Measurements from ENCODE around the gene KRTAP10-11. TPM values are rescaled to one million over a fixed set of nuclear protein-coding genes. Genes with fewer than 3 reads are reported as not detected.

Gene KRTAP10-11
- total RNA-seq, 5 donors from 2014 or later (not counting 1 experiment from before 2014, with no cell fraction given), result not detected

GRCh38 chr21:44653123-44653522, 6.9 kb downstream of the KRTAP10-11 start:
- peaks cover 0 to 51% of the 10 kb centered on the region in 2 experiments for H3K4me1 ChIP-seq (ENCODE audit: control insufficient read depth in 1 of 2, extremely low read depth in 1 of 2, insufficient read depth in 2 of 2, low read length in 2 of 2)
- ATAC-seq (replicated peaks in 1 of 4) (no peak), DNase-seq (peak in 2 of 35 experiments; percentile 10 to 21)
- Mint-ChIP-seq H3K4me3 (no peak overlapping the region), H3K4me1 (peaks cover 39 to 55% (median 46%) of the 10 kb centered on the region in 3 donors), H3K27me3 (no peaks in the 10 kb centered on the region), H3K9me3 (peaks cover 10 to 16% (median 14%) of the 10 kb centered on the region in 3 donors), H3K27ac (peak overlapping the region; percentile 28 to 92), H3K36me3 (peaks cover 14% of the 10 kb centered on the region)
- no peaks in the 10 kb centered on the region for H3K9me3 ChIP-seq
- no peaks in the 10 kb centered on the region for H3K27me3 ChIP-seq (replicated peaks in 1 of 2; ENCODE audit: control insufficient read depth in 2 of 2, extremely low read depth in 1 of 2, insufficient read depth in 2 of 2, low read length in 1 of 2)
- H3K36me3 ChIP-seq (ENCODE audit: control insufficient read depth in 2 of 2, extremely low read depth in 1 of 2, insufficient read depth in 1 of 2, low read length in 1 of 2), result no peaks in the 10 kb centered on the region
- 91% methylated on average over 11 of the region's 14 CpGs for WGBS (ENCODE audit: insufficient coverage)
- ChIA-PET POLR2A (no interaction called here), CTCF (interaction anchor here in 1 of 2 donors (0.7 kb wide), 1 partner anchor 34 kb away, joined by 3 read pairs; no protein-coding TSS in a partner anchor)
- H3K27ac ChIP-seq (ENCODE audit: low read length), result peak overlapping the region; percentile 82
- H3K4me3 ChIP-seq (ENCODE audit: control insufficient read depth in 1 of 2, extremely low read depth in 1 of 2, low read length in 1 of 2), result no peak overlapping the region

- Mint-ChIP-seq H3K4me1 (peaks cover 47 to 63% (median 54%) of the 10 kb centered on the region in 3 donors), H3K9me3 (peaks cover 10 to 16% (median 14%) of the 10 kb centered on the region in 3 donors), H3K36me3 (peaks cover 14% of the 10 kb centered on the region), H3K27me3 (no peaks in the 10 kb centered on the region), H3K27ac (peak overlapping the region; percentile 82 to 92), H3K4me3 (peak overlapping the region; percentile 21 to 65 (median 25))
- ATAC-seq (replicated peaks in 1 of 4), result peak; percentile 23 to 70 (median 59)
- peaks cover 0 to 59% of the 10 kb centered on the region in 2 experiments for H3K4me1 ChIP-seq (ENCODE audit: control insufficient read depth in 1 of 2, extremely low read depth in 1 of 2, insufficient read depth in 2 of 2, low read length in 2 of 2)
- H3K36me3 ChIP-seq (ENCODE audit: control insufficient read depth in 2 of 2, extremely low read depth in 1 of 2, insufficient read depth in 1 of 2, low read length in 1 of 2), result no peaks in the 10 kb centered on the region
- CTCF ChIA-PET, result interaction anchor here in 1 of 2 donors (0.7 to 1.0 kb wide), 2 partner anchors 35 kb away, joined by 3 to 4 read pairs; no protein-coding TSS in a partner anchor
- POLR2A ChIA-PET, result no interaction called here
- 46% methylated on average over 13 of the region's 17 CpGs for WGBS (ENCODE audit: insufficient coverage)
- no peaks in the 10 kb centered on the region for H3K9me3 ChIP-seq
- H3K27ac ChIP-seq (ENCODE audit: low read length), result peak overlapping the region; percentile 82
- H3K4me3 ChIP-seq (ENCODE audit: control insufficient read depth in 1 of 2, extremely low read depth in 1 of 2, low read length in 1 of 2), result no peak overlapping the region
- no peaks in the 10 kb centered on the region for H3K27me3 ChIP-seq (replicated peaks in 1 of 2; ENCODE audit: control insufficient read depth in 2 of 2, extremely low read depth in 1 of 2, insufficient read depth in 2 of 2, low read length in 1 of 2)
- peak; percentile 32 to 86 (median 76) for DNase-seq
These were observed 7.7 kb downstream of the KRTAP10-11 start for GRCh38 chr21:44653656-44654575.

GRCh38 chr21:44654576-44655175, 8.5 kb downstream of the KRTAP10-11 start, which contains the start of gene KRTAP12-4:
Gene KRTAP12-4, minus strand, starts transcription at chr21:44654659. Its CDS starts 45 bp downstream, at chr21:44654614.
- Histone ChIP-seq H3K27me3 (replicated peaks in 1 of 2; ENCODE audit: control insufficient read depth in 2 of 2, extremely low read depth in 1 of 2, insufficient read depth in 2 of 2, low read length in 1 of 2) (no peaks in the 10 kb centered on the region), H3K4me3 (ENCODE audit: control insufficient read depth in 1 of 2, extremely low read depth in 1 of 2, low read length in 1 of 2) (no peak within 1 kb of the TSS), H3K27ac (ENCODE audit: low read length) (peak within 1 kb of the TSS; percentile 82), H3K4me1 (ENCODE audit: control insufficient read depth in 1 of 2, extremely low read depth in 1 of 2, insufficient read depth in 2 of 2, low read length in 2 of 2) (peaks cover 0 to 66% of the 10 kb centered on the region in 2 experiments), H3K36me3 (ENCODE audit: control insufficient read depth in 2 of 2, extremely low read depth in 1 of 2, insufficient read depth in 1 of 2, low read length in 1 of 2) (no peaks in the 10 kb centered on the region), H3K9me3 (no peaks in the 10 kb centered on the region)
- WGBS (ENCODE audit: insufficient coverage), result 50% methylated on average over 2 of the region's 9 CpGs
- H3K27ac Mint-ChIP-seq, result peak within 1 kb of the TSS; percentile 82 to 92
- peaks cover 14% of the 10 kb centered on the region for H3K36me3 Mint-ChIP-seq
- H3K4me3 Mint-ChIP-seq, result peak within 1 kb of the TSS; percentile 21 to 65 (median 25)
- CTCF ChIA-PET, result interaction anchor here in 1 of 2 donors (1.0 kb wide), 1 partner anchor 36 kb away, joined by 4 read pairs; no protein-coding TSS in a partner anchor
- POLR2A ChIA-PET, result no interaction called here
- H3K9me3 Mint-ChIP-seq, result peaks cover 10 to 16% (median 14%) of the 10 kb centered on the region in 3 donors
- peaks cover 55 to 70% (median 61%) of the 10 kb centered on the region in 3 donors for H3K4me1 Mint-ChIP-seq
- peak in 3 of 35 experiments; percentile 19 to 40 (median 24) for DNase-seq
- peak in 1 of 4 experiments; percentile 19 for ATAC-seq (replicated peaks in 1 of 4)
- no peaks in the 10 kb centered on the region for H3K27me3 Mint-ChIP-seq

- no peaks in the 10 kb centered on the region for H3K36me3 ChIP-seq (ENCODE audit: control insufficient read depth in 2 of 2, extremely low read depth in 1 of 2, insufficient read depth in 1 of 2, low read length in 1 of 2)
- H3K36me3 Mint-ChIP-seq, result peaks cover 14% of the 10 kb centered on the region
- POLR2A ChIA-PET, result no interaction called here
- peaks cover 10 to 21% (median 14%) of the 10 kb centered on the region in 3 donors for H3K9me3 Mint-ChIP-seq
- no peaks in the 10 kb centered on the region for H3K27me3 ChIP-seq (replicated peaks in 1 of 2; ENCODE audit: control insufficient read depth in 2 of 2, extremely low read depth in 1 of 2, insufficient read depth in 2 of 2, low read length in 1 of 2)
- no peak overlapping the region for H3K4me3 ChIP-seq (ENCODE audit: control insufficient read depth in 1 of 2, extremely low read depth in 1 of 2, low read length in 1 of 2)
- no peaks in the 10 kb centered on the region for H3K27me3 Mint-ChIP-seq
- CTCF ChIA-PET, result interaction anchor here in 1 of 2 donors (0.6 to 1.3 kb wide), 5 partner anchors 14 to 144 kb away, joined by 3 to 10 read pairs (median 4); partner anchors contain the start of gene UBE2G2
- H3K27ac ChIP-seq (ENCODE audit: low read length), result peak overlapping the region; percentile 93
- no peak for ATAC-seq (replicated peaks in 1 of 4)
- H3K4me1 ChIP-seq (ENCODE audit: control insufficient read depth in 1 of 2, extremely low read depth in 1 of 2, insufficient read depth in 2 of 2, low read length in 2 of 2), result peaks cover 0 to 62% of the 10 kb centered on the region in 2 experiments
- H3K4me1 Mint-ChIP-seq, result peaks cover 60 to 75% (median 68%) of the 10 kb centered on the region in 3 donors
- 69% methylated on average over 1 of the region's 1 CpG for WGBS (ENCODE audit: insufficient coverage)
- H3K27ac Mint-ChIP-seq, result peak overlapping the region; percentile 89 to 98
- no peak for DNase-seq
- H3K9me3 ChIP-seq, result no peaks in the 10 kb centered on the region
- H3K4me3 Mint-ChIP-seq, result peak overlapping the region; percentile 58 to 72 (median 60)
These were observed 10.7 kb downstream of the KRTAP10-11 start for GRCh38 chr21:44656868-44657267.

GRCh38 chr21:44657635-44658540, 11.7 kb downstream of the KRTAP10-11 start, which contains the start of gene KRTAP12-3:
Gene KRTAP12-3, plus strand, starts transcription at chr21:44657932. Its CDS starts 48 bp downstream, at chr21:44657980.
- Mint-ChIP-seq H3K27me3 (no peaks in the 10 kb centered on the region), H3K4me3 (peak within 1 kb of the TSS; percentile 58 to 72 (median 60)), H3K9me3 (peaks cover 12 to 28% (median 18%) of the 10 kb centered on the region in 3 donors), H3K4me1 (peaks cover 60 to 73% (median 68%) of the 10 kb centered on the region in 3 donors), H3K27ac (peak within 1 kb of the TSS; percentile 89 to 98), H3K36me3 (peaks cover 18% of the 10 kb centered on the region)
- H3K27me3 ChIP-seq (replicated peaks in 1 of 2; ENCODE audit: control insufficient read depth in 2 of 2, extremely low read depth in 1 of 2, insufficient read depth in 2 of 2, low read length in 1 of 2), result no peaks in the 10 kb centered on the region
- ChIA-PET POLR2A (interaction anchor here in 1 of 2 donors (0.7 to 1.1 kb wide), 2 partner anchors 33 to 39 kb away, joined by 3 to 4 read pairs; no protein-coding TSS in a partner anchor), CTCF (interaction anchor here in 1 of 2 donors (0.6 to 1.3 kb wide), 7 partner anchors 15 to 143 kb away, joined by 3 to 10 read pairs (median 4); partner anchors contain the start of gene UBE2G2)
- H3K9me3 ChIP-seq, result no peaks in the 10 kb centered on the region
- no peak within 1 kb of the TSS for H3K4me3 ChIP-seq (ENCODE audit: control insufficient read depth in 1 of 2, extremely low read depth in 1 of 2, low read length in 1 of 2)
- WGBS (ENCODE audit: insufficient coverage), result 43% methylated on average over 17 of the region's 26 CpGs
- ATAC-seq (replicated peaks in 1 of 4) (peak; percentile 66 to 76 (median 73)), DNase-seq (peak; percentile 33 to 89 (median 71))
- peak within 1 kb of the TSS; percentile 93 for H3K27ac ChIP-seq (ENCODE audit: low read length)
- peaks cover 0 to 62% of the 10 kb centered on the region in 2 experiments for H3K4me1 ChIP-seq (ENCODE audit: control insufficient read depth in 1 of 2, extremely low read depth in 1 of 2, insufficient read depth in 2 of 2, low read length in 2 of 2)
- H3K36me3 ChIP-seq (ENCODE audit: control insufficient read depth in 2 of 2, extremely low read depth in 1 of 2, insufficient read depth in 1 of 2, low read length in 1 of 2), result no peaks in the 10 kb centered on the region

All from T-cell (primary cell).